ENCODE data around the gene UACA.
A peak's percentile ranks its signal among the peaks of the same experiment; 100 is the strongest.

UACA gene

GRCh38 chr15:70781236-70781635, 17.9 kb upstream of the UACA start:
- DNase-seq: no peak

DNA sequence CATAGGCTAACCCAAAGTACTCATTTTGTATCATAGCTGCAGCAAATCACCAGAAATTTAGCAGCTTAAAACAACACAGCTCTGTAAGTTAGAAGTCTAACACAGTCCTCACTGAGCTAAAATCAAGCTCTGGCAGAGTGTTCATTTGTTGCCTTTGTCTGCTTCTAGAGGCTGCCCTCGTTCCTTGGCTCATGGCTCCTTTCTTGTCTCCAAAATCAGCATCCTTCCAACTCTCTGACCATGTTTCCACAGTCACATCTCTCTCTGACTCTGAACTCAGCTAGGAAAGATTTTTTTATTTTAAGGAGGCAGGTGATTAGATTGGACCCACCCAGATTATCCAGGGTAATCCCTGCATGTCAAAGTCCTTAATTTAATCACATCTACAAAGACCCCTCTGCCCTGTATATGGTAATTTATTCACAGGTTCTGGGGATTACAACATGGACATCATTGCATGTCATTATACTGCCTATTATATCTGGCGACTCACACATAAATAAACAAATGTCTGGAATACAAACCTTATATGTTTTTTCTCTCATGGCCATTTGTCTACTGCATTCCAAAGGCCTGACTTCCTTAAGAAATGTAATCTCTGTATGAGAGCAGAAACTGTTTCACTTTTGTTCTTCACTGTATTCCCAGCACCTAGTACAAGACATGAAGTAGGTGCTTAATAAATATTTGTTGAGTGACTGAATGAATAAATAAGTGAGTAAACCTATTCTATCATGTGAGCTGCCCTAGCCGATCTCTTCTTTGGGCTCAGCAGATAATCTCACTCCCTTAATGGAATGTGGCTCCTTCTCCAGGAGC, 15.1 kb upstream of the UACA start:
- DNase-seq: no peak

DNA sequence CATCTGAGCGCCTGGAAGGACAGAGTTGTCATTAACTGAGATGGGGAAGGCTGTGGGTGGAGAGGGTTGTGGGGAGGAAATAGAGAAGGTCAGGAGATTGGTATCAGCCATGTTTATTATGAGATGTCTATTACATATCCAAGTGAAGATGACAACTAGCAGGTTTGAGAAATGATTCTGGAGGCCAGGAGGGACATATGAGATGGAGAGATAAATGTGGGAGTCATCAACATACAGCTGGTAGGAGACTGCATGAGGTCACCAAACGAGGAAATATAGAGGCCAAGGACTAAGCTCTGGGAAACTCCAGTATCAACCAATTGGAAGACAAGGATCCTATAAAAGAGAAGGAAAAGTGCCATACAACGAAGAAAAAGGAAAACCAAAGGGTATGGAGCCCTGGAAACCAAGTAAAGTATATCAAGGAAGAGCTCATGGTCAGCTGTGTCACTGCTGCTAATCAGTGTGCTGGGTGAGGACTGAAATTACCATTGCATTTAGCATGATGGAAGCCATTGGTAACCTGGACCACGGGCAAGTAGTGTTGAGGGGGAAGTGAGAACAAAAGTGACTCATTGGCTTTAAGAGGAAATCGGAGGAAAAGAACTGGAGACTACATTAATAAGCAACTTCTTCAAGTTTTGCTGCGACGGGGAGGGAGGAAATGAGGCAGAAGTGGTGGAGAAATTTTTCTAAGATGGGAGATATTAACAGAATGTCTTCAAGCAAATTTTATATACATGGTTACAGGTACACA, 14.0 kb upstream of the UACA start:
- DNase-seq: no peak

- no peak for DNase-seq
These were observed 11.8 kb upstream of the UACA start for GRCh38 chr15:70775160-70775559.

GRCh38 chr15:70772402-70772801, 9.0 kb upstream of the UACA start:
- no peak for DNase-seq

GRCh38 chr15:70770863-70771262, 7.5 kb upstream of the UACA start:
- DNase-seq: no peak

DNA sequence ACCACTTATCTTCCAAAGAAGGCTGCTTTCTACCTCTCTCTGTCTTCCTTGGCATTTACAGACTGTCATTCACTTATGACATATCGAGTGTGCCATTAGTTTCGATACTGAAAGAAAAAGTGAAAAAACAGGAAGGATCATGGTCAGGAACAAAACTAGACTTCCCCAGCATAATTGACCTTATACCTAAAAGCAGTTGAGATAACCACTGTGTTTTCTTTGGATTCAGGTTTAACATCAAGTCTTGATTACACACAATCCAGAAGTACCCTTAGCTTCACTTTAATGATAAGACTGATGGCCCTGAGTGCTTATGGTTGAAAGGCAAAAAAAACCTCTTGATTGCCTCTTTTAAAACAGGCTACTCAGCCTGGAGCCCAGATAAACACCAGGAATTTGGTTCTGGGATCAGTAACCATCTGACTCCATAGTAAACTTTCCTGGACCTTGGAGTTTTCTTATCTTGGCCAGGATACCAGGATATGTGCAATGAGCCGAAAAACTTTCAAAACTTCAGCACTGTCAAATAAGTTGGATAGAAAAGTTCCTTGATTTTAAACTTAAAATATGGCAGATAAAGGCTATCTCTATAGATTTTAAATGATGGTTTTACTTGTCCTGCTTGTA, 5.0 kb upstream of the UACA start:
- DNase-seq: peak; percentile 13

DNA sequence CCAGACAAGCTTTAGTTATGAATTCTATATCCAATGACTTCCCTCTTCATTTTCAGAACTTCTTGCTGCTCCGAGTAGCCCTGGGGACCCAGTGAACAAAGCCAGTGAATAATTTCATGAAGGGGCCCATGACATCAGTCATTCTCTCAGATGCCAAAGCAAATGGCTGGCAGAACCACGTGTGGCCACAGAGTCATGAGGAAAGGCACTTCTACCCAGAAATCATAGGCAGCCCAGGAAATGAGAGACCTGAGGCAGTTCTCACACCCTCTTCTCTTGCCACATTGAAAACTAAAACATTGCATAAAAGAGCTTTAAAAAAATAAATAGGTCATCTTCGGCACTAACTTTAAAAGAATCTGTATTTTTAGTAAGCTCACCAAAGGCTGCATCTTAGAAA, 4.3 kb upstream of the UACA start:
- no peak for DNase-seq

DNA sequence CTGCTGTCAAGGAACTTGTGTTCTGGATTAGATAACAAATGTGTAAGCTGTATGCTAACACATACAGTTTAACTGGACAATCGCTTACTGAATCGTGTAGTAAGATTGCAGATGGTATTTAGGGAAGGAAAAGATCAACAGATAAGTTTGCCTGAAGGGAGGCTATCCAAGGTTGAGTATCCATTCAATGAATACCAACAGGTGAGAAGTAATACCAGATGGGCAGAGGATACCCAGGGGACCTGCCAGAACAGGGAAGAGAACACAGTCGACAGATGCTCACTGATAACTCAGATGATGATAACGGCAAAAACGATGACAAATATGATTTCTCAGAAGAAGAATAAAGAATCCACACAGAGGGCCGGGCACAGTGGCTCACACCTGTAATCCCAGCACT, 3.2 kb upstream of the UACA start:
- DNase-seq: no peak

DNA sequence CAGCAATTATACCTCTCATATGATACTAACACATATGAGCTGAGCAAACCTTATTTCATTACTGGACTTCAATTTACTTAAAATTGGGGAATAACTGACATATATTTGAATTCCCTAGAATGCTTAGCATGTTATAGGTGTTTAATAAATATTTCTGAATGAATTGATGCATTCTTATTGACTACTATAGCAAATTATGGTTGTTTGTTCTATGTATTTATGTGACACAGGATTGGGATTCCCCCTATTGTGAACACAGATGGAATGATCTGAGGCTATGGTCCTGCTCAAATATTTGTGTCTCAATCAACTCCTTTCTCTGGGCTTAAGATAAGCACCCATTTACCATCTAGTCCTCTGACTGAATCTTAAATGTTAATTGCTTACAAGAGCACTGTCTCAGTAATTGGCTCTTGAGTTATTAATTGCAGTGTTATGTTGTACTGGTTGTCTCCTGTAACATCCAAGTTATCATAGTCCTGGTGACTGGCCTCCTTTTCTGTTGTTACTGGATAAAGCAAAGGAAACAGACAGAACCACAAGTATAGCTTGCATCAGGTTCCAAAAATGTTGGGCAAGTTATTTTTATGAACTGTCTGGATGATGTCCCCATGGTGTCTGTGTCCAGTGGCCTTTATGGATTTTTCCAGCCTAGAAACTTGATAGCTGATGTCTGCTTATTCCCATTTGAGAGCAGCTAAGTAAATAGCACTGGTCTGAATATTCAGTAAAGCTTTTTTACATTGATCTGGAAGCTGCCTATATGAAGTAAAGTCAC, 2.3 kb upstream of the UACA start:
- DNase-seq: no peak

GRCh38 chr15:70763950-70764730, 782 bp upstream of the UACA start:
- no peak for DNase-seq

- no peak for DNase-seq
These were observed 764 bp downstream of the UACA start for GRCh38 chr15:70762469-70763119.

GRCh38 chr15:70761931-70762468, 1.4 kb downstream of the UACA start:
- no peak for DNase-seq

GRCh38 chr15:70761046-70761445, 2.3 kb downstream of the UACA start:
- no peak for DNase-seq

GRCh38 chr15:70758790-70759462, 4.4 kb downstream of the UACA start:
- DNase-seq: no peak

DNA sequence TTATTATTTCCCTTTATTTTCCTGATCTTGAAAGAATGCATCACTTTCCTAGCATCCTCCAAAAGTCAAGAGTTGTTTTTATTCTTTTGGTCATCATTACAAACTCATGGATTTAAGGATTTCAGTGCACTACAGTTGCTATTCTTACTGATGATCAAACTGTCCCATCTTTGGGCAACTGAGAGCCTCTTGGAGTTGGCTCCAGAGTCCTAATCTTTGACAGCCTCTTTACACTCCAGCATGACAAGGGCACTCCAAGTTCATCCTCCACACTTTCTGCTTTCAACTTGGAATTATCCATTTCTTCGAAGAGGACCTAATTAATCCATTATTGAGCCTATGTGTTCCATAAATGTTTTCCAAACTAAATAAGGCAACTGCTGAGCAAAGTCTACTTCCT, 5.7 kb downstream of the UACA start:
- no peak for DNase-seq

GRCh38 chr15:70754862-70755261, 8.5 kb downstream of the UACA start:
- DNase-seq: no peak

- DNase-seq: no peak
These were observed 10.1 kb downstream of the UACA start for GRCh38 chr15:70753101-70753829.

DNA sequence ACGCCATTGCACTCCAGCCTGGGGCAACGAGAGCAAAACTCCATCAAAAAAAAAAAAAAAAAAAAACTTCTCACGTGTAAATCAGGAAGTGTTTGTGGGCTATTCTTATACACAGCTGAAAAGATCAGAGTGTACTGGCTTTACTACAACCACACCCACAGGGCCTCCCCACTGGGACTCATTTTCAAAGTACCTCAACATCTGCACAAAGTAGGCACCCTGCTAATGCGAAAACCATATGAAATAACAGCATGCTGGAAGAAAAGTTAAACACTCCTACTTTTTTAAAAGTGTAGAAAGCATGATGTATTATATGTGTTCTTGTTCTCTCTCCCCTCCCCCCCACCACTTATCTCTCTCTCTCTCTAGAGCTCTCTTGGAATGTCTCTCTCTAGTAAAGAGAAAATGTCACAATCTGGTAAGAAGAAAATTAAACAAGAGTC, 11.1 kb downstream of the UACA start:
- no peak for DNase-seq
